ENCODE data around the gene ANKLE1. TPM values are rescaled to one million over a fixed set of nuclear protein-coding genes. Genes with fewer than 3 reads are reported as not detected.

Gene ANKLE1
- polyA plus RNA-seq, 1 donor (not counting 4 experiments of a cell fraction or from before 2014, with no cell fraction given) = 0.30 TPM

DNA sequence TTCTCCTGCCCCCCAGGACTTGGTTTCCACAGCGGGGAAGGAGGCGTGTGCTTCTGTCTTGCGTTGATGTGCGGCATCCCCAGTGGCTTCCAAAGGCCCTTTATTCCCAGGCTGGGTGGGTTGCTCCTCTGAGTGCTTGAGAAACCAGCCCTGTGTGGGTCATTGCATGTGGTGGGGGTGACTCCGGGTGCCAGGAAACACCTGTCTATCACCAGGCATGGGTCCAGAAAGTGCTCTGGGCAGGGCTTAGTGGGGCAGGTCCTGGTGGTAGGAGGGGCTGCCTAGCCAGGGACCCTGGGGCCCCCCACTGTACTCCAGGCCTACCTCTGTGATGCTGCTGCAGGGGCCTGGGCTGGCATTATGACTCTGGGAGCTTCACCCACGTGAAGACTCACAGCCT is 37.3 kb downstream of the ANKLE1 start:
- Histone ChIP-seq H3K27ac (ENCODE audit: control insufficient read depth, insufficient read depth, low read length) (no peak overlapping the region), H3K36me3 (ENCODE audit: control insufficient read depth in 2 of 2, extremely low read depth in 1 of 2, insufficient read depth in 2 of 2, low read length in 2 of 2) (peaks cover 31 to 36% of the 10 kb centered on the region in 2 experiments), H3K4me3 (ENCODE audit: control insufficient read depth in 2 of 3, extremely low read depth in 1 of 3, insufficient read depth in 2 of 3, low read depth in 1 of 3, low read length in 3 of 3) (no peak overlapping the region), H3K4me2 (ENCODE audit: control insufficient read depth, extremely low read depth, insufficient read depth, low read depth, low read length) (no peak overlapping the region), H3K9me1 (ENCODE audit: control insufficient read depth, extremely low read depth, insufficient read depth, low read length) (no peaks in the 10 kb centered on the region), H3K79me2 (ENCODE audit: control insufficient read depth, insufficient read depth, low read length) (peaks cover 7% of the 10 kb centered on the region), H3K9me3 (ENCODE audit: control insufficient read depth, low read depth, low read length) (no peaks in the 10 kb centered on the region), H4K20me1 (ENCODE audit: control insufficient read depth, extremely low read depth, insufficient read depth, low read length) (no peaks in the 10 kb centered on the region), H3K27me3 (ENCODE audit: control insufficient read depth, extremely low read depth, insufficient read depth, low read length) (no peaks in the 10 kb centered on the region), H2AFZ (ENCODE audit: control insufficient read depth, low read length) (no peak overlapping the region), H3K4me1 (ENCODE audit: control insufficient read depth, extremely low read depth, insufficient read depth, low read length) (no peaks in the 10 kb centered on the region), H3K9ac (ENCODE audit: control insufficient read depth, extremely low read depth, insufficient read depth, low read length) (no peak overlapping the region)
- dilution Hi-C loops (cut with MboI; ENCODE audit: extremely low pct_ligation_motif_present, low sequenced_read_pairs) = no loop called here
- TF ChIP-seq EZH2 (IDR thresholded peaks at IDR 0.05; ENCODE audit: low read length) = no peak
- TF ChIP-seq, protein P1, sequence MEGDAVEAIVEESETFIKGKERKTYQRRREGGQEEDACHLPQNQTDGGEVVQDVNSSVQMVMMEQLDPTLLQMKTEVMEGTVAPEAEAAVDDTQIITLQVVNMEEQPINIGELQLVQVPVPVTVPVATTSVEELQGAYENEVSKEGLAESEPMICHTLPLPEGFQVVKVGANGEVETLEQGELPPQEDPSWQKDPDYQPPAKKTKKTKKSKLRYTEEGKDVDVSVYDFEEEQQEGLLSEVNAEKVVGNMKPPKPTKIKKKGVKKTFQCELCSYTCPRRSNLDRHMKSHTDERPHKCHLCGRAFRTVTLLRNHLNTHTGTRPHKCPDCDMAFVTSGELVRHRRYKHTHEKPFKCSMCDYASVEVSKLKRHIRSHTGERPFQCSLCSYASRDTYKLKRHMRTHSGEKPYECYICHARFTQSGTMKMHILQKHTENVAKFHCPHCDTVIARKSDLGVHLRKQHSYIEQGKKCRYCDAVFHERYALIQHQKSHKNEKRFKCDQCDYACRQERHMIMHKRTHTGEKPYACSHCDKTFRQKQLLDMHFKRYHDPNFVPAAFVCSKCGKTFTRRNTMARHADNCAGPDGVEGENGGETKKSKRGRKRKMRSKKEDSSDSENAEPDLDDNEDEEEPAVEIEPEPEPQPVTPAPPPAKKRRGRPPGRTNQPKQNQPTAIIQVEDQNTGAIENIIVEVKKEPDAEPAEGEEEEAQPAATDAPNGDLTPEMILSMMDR (optimal IDR thresholded peaks at IDR 0.05 in 1 of 3, IDR thresholded peaks at IDR 0.05 in 1 of 3, conservative IDR thresholded peaks at IDR 0.05 in 1 of 3; ENCODE audit: extremely low read depth in 1 of 3, insufficient read depth in 2 of 3, low read length in 3 of 3) = no peak
- no peak for FAIRE-seq
- DNase-seq (ENCODE audit: low read depth, low spot score) = no peak

DNA sequence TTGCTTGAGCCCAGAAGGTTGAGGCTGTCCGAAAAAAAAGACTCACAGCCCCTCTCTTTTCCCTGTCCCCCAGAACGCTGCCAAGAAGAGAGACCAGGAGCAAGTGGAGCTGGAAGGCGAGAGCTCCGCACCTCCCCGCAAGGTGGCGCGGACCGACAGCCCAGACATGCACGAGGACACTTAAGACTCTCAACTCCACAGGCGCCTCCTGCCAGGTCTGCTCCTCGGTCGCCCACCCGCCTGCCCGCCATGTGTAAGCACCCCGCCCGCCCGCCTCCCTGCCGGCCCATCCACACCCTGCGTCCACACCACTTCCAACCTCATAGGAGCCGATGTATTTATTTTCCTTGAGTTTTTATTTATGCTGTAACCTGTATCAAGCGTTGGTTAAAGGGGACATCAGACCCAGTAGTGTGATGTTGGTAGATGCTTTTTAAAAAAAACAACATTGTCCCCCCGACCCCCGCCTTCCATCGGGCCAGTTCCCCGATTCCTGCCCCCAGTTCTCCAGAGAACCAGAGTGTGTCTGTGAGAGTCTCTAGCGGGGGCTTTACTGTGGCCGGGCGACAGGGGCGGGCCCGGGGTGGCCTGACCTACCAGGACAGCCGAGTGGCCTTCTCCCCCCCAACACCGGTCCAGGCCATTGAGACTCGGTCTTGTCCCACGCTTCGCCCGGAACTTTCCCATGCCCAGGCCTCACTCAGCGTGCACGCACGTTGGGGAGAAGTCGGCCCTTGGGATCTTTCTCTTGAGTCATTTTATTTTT is 38.0 kb downstream of the ANKLE1 start:
- Histone ChIP-seq H3K4me1 (ENCODE audit: control insufficient read depth, extremely low read depth, insufficient read depth, low read length) (no peaks in the 10 kb centered on the region), H3K27me3 (ENCODE audit: control insufficient read depth, extremely low read depth, insufficient read depth, low read length) (no peaks in the 10 kb centered on the region), H3K79me2 (ENCODE audit: control insufficient read depth, insufficient read depth, low read length) (peaks cover under 1% of the 10 kb centered on the region), H3K4me2 (ENCODE audit: control insufficient read depth, extremely low read depth, insufficient read depth, low read depth, low read length) (no peak overlapping the region), H4K20me1 (ENCODE audit: control insufficient read depth, extremely low read depth, insufficient read depth, low read length) (no peaks in the 10 kb centered on the region), H3K27ac (ENCODE audit: control insufficient read depth, insufficient read depth, low read length) (no peak overlapping the region), H3K9me1 (ENCODE audit: control insufficient read depth, extremely low read depth, insufficient read depth, low read length) (no peaks in the 10 kb centered on the region), H2AFZ (ENCODE audit: control insufficient read depth, low read length) (no peak overlapping the region), H3K9ac (ENCODE audit: control insufficient read depth, extremely low read depth, insufficient read depth, low read length) (no peak overlapping the region), H3K9me3 (ENCODE audit: control insufficient read depth, low read depth, low read length) (no peaks in the 10 kb centered on the region), H3K36me3 (ENCODE audit: control insufficient read depth in 2 of 2, extremely low read depth in 1 of 2, insufficient read depth in 2 of 2, low read length in 2 of 2) (peaks cover 24 to 30% of the 10 kb centered on the region in 2 experiments), H3K4me3 (ENCODE audit: control insufficient read depth in 2 of 3, extremely low read depth in 1 of 3, insufficient read depth in 2 of 3, low read depth in 1 of 3, low read length in 3 of 3) (no peak overlapping the region)
- DNase-seq (ENCODE audit: low read depth, low spot score) = no peak
- no peak for TF ChIP-seq EZH2 (IDR thresholded peaks at IDR 0.05; ENCODE audit: low read length)
- TF ChIP-seq, protein P1 (optimal IDR thresholded peaks at IDR 0.05 in 1 of 3, IDR thresholded peaks at IDR 0.05 in 1 of 3, conservative IDR thresholded peaks at IDR 0.05 in 1 of 3; ENCODE audit: extremely low read depth in 1 of 3, insufficient read depth in 2 of 3, low read length in 3 of 3) = no peak
- dilution Hi-C loops (cut with MboI; ENCODE audit: extremely low pct_ligation_motif_present, low sequenced_read_pairs) = no loop called here
- no peak for FAIRE-seq
